SH-SY5Y (cell line): ENCODE measurements around the gene OTOS.

Experiments used
- GATA2 ChIP-seq: IDR thresholded peaks from 2 replicates; pipeline ENCODE4 v1.6.1; 2011; ENCODE audit warnings: mild to moderate bottlenecking, low read depth, low read length
- GATA3 ChIP-seq: IDR thresholded peaks from 2 replicates; pipeline ENCODE4 v1.6.1; 2011; ENCODE audit warnings: low read depth, mild to moderate bottlenecking, low read length, moderate library complexity

- TF ChIP-seq GATA2 = no peak
- TF ChIP-seq GATA3 = no peak
Measured at GRCh38 chr2:240130393-240131195, 9.9 kb downstream of the OTOS start.
